GM12874 (cell line): ENCODE data around the gene PXT1.

Source experiments
- TF ChIP-seq, protein P1 (sequence below): IDR thresholded peaks from 2 replicates; pipeline ENCODE4 v1.5.1; 2011; ENCODE audit warnings: low read depth, mild to moderate bottlenecking, control low read depth, low read length, moderate library complexity; ENCODE audit not compliant: insufficient read depth

The PXT1 gene

DNA sequence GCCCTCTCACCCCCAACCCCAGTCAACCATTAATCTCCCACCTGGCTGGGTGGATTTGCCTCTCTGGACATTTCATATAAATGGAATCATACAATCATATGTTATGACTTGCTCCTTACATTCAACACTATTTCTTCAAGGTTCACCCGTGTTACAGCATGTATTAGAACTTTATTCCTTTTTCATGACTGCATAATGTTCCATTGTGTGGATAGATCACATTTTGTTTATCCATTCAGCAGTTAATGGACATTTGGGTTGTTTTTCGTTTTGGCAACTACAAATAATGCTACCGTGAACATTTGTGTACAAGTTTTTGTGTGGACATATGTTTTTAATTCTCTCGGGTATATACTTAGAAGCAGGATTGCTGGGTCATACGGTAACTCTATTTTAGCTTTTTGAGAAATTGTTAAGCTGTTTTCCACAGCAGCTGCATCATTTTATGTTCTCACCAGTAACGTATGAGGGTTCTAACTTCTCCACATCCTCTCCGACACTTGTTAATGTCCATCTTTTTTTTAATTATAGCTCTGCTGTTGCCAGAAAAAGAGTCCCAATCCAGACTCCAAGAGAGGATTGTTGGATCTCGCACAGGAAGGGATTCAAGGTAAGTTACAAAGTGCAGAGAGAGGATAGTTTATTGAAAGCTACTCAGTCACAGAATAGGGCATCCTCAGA is 90.0 kb downstream of the PXT1 start:
- TF ChIP-seq, protein P1, sequence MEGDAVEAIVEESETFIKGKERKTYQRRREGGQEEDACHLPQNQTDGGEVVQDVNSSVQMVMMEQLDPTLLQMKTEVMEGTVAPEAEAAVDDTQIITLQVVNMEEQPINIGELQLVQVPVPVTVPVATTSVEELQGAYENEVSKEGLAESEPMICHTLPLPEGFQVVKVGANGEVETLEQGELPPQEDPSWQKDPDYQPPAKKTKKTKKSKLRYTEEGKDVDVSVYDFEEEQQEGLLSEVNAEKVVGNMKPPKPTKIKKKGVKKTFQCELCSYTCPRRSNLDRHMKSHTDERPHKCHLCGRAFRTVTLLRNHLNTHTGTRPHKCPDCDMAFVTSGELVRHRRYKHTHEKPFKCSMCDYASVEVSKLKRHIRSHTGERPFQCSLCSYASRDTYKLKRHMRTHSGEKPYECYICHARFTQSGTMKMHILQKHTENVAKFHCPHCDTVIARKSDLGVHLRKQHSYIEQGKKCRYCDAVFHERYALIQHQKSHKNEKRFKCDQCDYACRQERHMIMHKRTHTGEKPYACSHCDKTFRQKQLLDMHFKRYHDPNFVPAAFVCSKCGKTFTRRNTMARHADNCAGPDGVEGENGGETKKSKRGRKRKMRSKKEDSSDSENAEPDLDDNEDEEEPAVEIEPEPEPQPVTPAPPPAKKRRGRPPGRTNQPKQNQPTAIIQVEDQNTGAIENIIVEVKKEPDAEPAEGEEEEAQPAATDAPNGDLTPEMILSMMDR = no peak

DNA sequence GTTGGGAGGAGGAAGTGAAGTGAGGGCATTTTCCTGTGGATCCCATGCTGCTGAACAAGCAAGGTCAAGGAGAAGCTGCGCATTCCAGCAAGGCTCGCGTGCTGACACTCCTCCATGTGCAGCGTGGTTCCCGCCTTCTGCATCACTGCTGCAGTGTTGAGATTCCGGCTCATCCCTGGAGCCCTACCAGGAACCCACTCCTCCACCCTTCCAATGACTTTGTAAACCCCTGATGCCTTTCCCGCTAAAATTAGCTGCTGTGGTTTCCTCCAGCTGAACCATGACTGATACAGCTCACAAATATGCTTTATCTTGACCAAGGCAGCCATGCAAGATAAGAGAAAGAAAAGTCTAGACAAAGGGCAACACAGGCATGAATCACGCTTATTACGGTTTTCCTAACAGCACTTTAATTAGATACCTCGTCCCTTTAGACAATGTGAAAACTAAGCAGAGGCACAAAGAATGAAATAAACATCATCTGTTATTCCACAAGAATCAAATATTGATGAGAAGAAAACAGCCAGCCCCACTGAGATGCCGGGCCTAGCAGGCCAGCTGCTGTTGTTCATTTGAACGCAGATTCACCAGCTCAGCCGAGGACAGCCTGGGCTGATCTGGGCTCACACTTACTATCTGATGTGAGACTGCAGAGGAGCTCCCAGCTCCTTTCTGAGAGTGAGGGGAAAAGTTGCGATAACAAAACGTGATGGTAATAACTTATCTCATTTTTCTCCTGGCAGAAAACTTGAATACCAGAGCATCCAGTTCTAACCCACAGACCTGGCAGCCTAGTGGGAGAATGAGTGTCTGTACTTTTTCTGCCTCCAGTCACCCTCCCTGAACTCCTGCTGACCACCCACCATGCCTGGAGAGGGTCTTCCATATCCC is 91.7 kb downstream of the PXT1 start:
- TF ChIP-seq, protein P1 = no peak

- TF ChIP-seq, protein P1 = no peak
Observed at GRCh38 chr6:36350082-36350481, 92.6 kb downstream of the PXT1 start.

DNA sequence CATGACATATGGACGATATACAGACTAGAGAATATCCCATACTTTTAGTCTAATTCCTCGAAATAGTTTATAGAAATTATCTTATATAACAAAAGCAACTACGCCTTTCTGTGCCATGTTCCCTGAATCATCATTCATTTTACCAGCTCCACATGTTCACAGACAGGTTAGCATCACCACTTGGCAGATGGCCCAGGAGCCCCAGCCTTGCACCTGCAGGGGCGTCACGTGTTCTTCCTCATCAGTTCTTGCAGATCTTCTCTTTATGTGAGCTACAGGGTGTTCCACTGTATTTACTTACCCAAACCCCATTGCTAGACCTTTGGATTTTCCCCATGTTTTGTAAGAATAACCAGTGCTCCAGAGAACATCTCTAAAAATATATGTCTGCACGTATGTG is 93.4 kb downstream of the PXT1 start:
- TF ChIP-seq, protein P1 = no peak

DNA sequence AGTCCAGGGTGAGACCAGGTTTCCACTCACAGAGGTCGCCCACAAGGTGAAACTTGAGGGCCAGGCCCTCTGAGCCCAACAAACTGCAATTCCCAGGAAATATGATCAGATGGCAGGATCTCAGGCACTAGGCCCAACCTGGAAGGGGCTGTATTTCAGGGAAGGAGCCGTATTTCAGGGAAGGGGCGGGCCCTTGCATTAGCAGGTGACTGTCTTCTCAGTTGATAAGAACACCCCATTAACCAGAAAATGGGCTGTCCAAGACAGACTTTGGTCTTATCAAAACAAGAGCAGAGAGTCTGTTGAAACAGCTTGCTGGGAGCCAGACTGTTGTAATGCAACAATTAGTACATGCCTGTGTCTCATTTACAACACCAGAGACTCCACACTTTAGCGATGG is 95.0 kb downstream of the PXT1 start:
- TF ChIP-seq, protein P1 = no peak

- TF ChIP-seq, protein P1 = no peak
Observed at GRCh38 chr6:36346486-36347273, 96.0 kb downstream of the PXT1 start.

DNA sequence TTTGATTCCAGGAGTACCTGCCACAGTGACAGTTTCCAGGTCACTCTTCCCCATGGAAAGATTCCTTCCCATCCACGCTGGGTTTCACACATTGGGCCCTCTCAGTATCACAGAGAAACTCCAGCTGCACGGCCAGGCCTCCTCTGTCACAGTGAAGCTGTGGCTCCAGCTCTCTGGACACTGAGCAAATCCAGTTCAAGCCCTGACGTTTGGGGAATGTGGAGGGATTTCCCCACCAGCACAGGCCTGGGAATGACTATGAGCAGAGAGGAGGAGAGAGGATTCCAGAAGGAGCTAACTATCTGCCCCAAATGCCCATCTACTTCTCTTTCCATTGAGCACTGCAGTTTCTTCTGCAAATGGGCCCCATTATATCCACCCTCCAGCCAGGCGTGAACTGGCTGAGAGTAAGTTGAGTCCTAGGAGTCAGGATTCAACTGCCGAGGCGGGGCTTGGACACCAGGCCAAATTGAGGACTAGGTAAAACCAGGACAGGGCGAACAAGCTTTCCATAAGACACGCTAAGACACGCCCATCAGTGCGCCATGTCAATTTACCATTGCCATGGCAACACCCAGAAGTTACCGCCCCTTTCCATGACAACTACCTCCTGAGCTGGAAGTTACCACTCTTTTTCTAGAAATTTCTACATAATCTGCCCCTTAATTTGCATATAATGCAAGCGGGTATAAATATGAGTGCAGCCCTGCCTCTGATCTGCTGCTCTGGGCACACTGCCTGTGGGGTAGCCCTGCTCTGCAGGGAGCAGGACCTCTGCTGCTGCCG is 96.8 kb downstream of the PXT1 start:
- TF ChIP-seq, protein P1 = no peak
